K562 (cell line): ENCODE results near the gene PHKA1. TPM values are rescaled to one million over a fixed set of nuclear protein-coding genes. Genes with fewer than 3 reads are reported as not detected.

Experiments
- ADNP ChIP-seq: fragments of 200-800 bp; sonication (Bioruptor generic); IDR thresholded peaks from 2 replicates; pipeline ENCODE4 v1.6.1; 2016; ENCODE audit warnings: missing genetic modification characterization, missing compliant biosample characterization
- CC2D1A ChIP-seq: fragments of 450-650 bp; IDR thresholded peaks from 2 replicates; pipeline ENCODE4 v1.6.1; 2017; ENCODE audit warnings: mild to moderate bottlenecking
- CTCFL ChIP-seq: IDR thresholded peaks from 2 replicates; pipeline ENCODE4 v1.6.1; 2011; ENCODE audit warnings: borderline replicate concordance, low read depth, mild to moderate bottlenecking, moderate library complexity, low read length; ENCODE audit not compliant: insufficient read depth, poor library complexity, severe bottlenecking
- CUX1 ChIP-seq: fragments of 200-800 bp; sonication (Bioruptor generic); IDR thresholded peaks from 2 replicates; pipeline ENCODE4 v1.6.1; 2016; ENCODE audit warnings: missing genetic modification characterization, missing compliant biosample characterization
- EP300 ChIP-seq: IDR thresholded peaks from 2 replicates; pipeline ENCODE4 v1.6.1; 2012; ENCODE audit warnings: low read length, improper control_type of control experiment
- HDAC1 ChIP-seq, 2 experiments: fragments of 450-650 bp; IDR thresholded peaks; 2 replicates each; pipeline ENCODE4 v1.6.1; 2016 to 2017; ENCODE audit warnings: inconsistent platforms in 1 of 2, mild to moderate bottlenecking in 1 of 2, moderate library complexity in 1 of 2
- NR4A1 ChIP-seq, 2 experiments: fragments of 250-450 bp in 1 of 2; fragments of 450-650 bp in 1 of 2; sonication (Bioruptor Pico) in 1 of 2; IDR thresholded peaks; 2 replicates each; pipeline versions ENCODE4 v1.4.0 to v1.6.1; 2016 to 2020; ENCODE audit warnings: mild to moderate bottlenecking in 2 of 2, missing compliant biosample characterization in 1 of 2, missing genetic modification characterization in 1 of 2, moderate library complexity in 1 of 2
- PURB ChIP-seq: sonication (generic); formaldehyde crosslinking; IDR thresholded peaks from 2 replicates; pipeline ENCODE4 v1.9.0; 2021; ENCODE audit warnings: low read depth, mild to moderate bottlenecking, missing genetic modification reagents
- SMARCA5 ChIP-seq: fragments of 450-650 bp; IDR thresholded peaks from 2 replicates; pipeline ENCODE4 v1.6.1; 2016
- ZNF79 ChIP-seq: fragments of 250-450 bp; sonication (Bioruptor Pico); IDR thresholded peaks from 2 replicates; pipeline ENCODE4 v1.4.0; 2020; ENCODE audit warnings: low read depth, mild to moderate bottlenecking, moderate library complexity
- polyA plus RNA-seq, 8 experiments: library from polyadenylated mRNA; depleted of rRNA in 4 of 8; stranded (reverse) in 5 of 8; unstranded in 3 of 8; fragments of >200 nt; fragmentation: Nextera tagmentation in 2 of 8; fragmentation: Illumina TruSeq in 1 of 8; extraction: Ambion mirVana in 2 of 8; extraction: Trizol in 1 of 8; gene quantifications; 2 replicates each; pipeline versions ENCODE4 v1.2.1 to v1.2.3, GENCODE V29; 2011 to 2014; ENCODE audit warnings: inconsistent platforms in 1 of 8, missing spikeins in 1 of 8
- total RNA-seq, 7 experiments: library from RNA; depleted of rRNA in 6 of 7; stranded (reverse); fragments of >200 nt in 6 of 7; fragmentation: Illumina TruSeq in 2 of 7; extraction: Trizol in 2 of 7; gene quantifications; 2 replicates each; pipeline versions ENCODE4 v1.2.1 to v1.2.3, GENCODE V29; 2011 to 2021; ENCODE audit warnings: low replicate concordance in 1 of 7
- TF ChIP-seq, protein P1 (sequence below), 3 experiments: fragments of 200-800 bp in 1 of 3; fragments of 250-450 bp in 1 of 3; fragments of 450-650 bp in 1 of 3; sonication (Bioruptor Pico) in 1 of 3; sonication (Bioruptor generic) in 1 of 3; formaldehyde crosslinking in 1 of 3; IDR thresholded peaks; 2 replicates each; pipeline versions ENCODE4 v1.6.1 to v1.8.0; 2016 to 2022; ENCODE audit warnings: mild to moderate bottlenecking in 2 of 3, missing genetic modification characterization in 2 of 3, missing compliant biosample characterization in 1 of 3, moderate library complexity in 1 of 3
- TF ChIP-seq, protein P2 (sequence below): fragments of 450-650 bp; formaldehyde crosslinking; IDR thresholded peaks from 2 replicates; pipeline ENCODE4 v1.4.0; 2020; ENCODE audit warnings: mild to moderate bottlenecking, moderate library complexity

PHKA1 gene
- total and polyA plus RNA-seq, 9 of the 15 experiments (the other 6 are each of a cell fraction or from before 2014, with no cell fraction given) = 2.4 to 9.6 (median 5.8) TPM

DNA sequence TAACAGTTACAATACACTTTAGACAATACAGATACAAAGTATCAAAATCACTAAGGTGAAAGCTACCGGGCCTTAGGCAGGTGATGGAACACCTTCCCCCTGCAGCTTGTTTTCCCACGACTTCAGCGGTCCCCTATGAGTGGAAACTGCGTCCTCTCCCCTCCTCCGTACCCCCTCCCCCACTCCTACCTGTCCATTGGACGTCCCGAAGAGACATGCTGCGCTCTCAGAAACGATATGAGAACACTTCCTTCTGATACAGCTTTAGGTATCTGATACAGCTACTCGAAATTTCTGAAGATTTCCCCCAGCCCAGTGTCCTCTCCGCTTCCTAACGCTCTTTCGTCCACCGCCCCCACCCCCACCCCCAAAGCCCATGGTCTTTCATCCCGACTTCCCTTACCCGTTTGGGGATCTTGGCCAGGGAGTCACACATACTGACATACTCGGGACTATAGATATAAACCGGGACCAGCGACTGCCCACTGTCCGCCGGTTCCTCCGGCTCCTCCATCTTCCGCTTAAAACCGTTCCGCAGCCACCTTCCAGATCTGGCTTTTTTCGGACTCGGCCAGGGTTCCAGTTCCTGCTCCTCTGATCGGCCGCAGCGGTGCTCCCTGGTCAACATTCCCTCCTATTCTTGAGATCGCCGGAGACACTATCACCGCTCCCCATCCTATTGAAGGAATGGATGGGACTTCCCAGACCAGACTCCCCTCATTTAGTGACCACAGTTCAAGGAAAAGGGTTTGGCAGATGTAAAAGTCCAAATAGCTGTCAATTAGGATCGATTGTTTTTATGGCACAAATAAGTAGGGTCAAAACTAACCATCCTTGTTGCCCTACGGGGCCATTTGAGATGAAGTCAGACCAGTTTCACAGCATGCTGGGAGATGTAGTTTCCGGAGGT, 141.6 kb downstream of the PHKA1 start, which contains the start of gene HDAC8 (continued):
- no peak for TF ChIP-seq NR4A1 (CRISPR knock-in tag; IDR thresholded peaks at IDR 0.05)
- 0 out of 2 replicates have a peak, but pooled peaks have one; percentile 29 for TF ChIP-seq NR4A1 (tag; IDR thresholded peaks at IDR 0.05)
- TF ChIP-seq ADNP (tag) = no peak
- TF ChIP-seq, protein P1, sequence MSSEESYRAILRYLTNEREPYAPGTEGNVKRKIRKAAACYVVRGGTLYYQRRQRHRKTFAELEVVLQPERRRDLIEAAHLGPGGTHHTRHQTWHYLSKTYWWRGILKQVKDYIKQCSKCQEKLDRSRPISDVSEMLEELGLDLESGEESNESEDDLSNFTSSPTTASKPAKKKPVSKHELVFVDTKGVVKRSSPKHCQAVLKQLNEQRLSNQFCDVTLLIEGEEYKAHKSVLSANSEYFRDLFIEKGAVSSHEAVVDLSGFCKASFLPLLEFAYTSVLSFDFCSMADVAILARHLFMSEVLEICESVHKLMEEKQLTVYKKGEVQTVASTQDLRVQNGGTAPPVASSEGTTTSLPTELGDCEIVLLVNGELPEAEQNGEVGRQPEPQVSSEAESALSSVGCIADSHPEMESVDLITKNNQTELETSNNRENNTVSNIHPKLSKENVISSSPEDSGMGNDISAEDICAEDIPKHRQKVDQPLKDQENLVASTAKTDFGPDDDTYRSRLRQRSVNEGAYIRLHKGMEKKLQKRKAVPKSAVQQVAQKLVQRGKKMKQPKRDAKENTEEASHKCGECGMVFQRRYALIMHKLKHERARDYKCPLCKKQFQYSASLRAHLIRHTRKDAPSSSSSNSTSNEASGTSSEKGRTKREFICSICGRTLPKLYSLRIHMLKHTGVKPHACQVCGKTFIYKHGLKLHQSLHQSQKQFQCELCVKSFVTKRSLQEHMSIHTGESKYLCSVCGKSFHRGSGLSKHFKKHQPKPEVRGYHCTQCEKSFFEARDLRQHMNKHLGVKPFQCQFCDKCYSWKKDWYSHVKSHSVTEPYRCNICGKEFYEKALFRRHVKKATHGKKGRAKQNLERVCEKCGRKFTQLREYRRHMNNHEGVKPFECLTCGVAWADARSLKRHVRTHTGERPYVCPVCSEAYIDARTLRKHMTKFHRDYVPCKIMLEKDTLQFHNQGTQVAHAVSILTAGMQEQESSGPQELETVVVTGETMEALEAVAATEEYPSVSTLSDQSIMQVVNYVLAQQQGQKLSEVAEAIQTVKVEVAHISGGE (CRISPR knock-in tag; IDR thresholded peaks at IDR 0.05) = peak; percentile 93 to 99 (median 97)
- TF ChIP-seq CC2D1A = no peak
- TF ChIP-seq SMARCA5 = no peak
- no peak for TF ChIP-seq ZNF79 (CRISPR knock-in tag)
- TF ChIP-seq CTCFL = no peak
- no peak for TF ChIP-seq PURB
- 0 out of 4 replicates have a peak, but pooled peaks of 1 of the 2 experiments have one; percentile 55 for TF ChIP-seq HDAC1 (IDR thresholded peaks at IDR 0.05)
- no peak for TF ChIP-seq CUX1 (CRISPR knock-in tag)
- TF ChIP-seq EP300 = no peak
- TF ChIP-seq, protein P2, sequence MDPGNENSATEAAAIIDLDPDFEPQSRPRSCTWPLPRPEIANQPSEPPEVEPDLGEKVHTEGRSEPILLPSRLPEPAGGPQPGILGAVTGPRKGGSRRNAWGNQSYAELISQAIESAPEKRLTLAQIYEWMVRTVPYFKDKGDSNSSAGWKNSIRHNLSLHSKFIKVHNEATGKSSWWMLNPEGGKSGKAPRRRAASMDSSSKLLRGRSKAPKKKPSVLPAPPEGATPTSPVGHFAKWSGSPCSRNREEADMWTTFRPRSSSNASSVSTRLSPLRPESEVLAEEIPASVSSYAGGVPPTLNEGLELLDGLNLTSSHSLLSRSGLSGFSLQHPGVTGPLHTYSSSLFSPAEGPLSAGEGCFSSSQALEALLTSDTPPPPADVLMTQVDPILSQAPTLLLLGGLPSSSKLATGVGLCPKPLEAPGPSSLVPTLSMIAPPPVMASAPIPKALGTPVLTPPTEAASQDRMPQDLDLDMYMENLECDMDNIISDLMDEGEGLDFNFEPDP (CRISPR knock-in tag) = no peak
